OCI-LY7 (cell line): ENCODE measurements around the gene CACNG8.

ENCODE experiments used
- CTCF ChIP-seq: fragments of 200-600 bp; sonication (generic); conservative IDR thresholded peaks from 2 replicates; pipeline ENCODE4 v1.5.1; 2014; ENCODE audit warnings: mild to moderate bottlenecking, antibody characterized with exemption, low read length, moderate library complexity, mixed read lengths
- EZH2phosphoT487 ChIP-seq: fragments of 200-600 bp; sonication (generic); IDR thresholded peaks from 2 replicates; pipeline ENCODE4 v1.6.1; 2018; ENCODE audit warnings: low read depth, borderline replicate concordance, mild to moderate bottlenecking, mixed run types, antibody characterized with exemption, low read length, moderate library complexity, mixed read lengths

- no peak for TF ChIP-seq CTCF
- no peak for TF ChIP-seq EZH2phosphoT487
Measured at GRCh38 chr19:53971673-53972072, 8.9 kb downstream of the CACNG8 start.
